GM12801 (cell line): ENCODE measurements around the gene SPOCD1.

Source experiments
- TF ChIP-seq, protein P1 (sequence below): IDR thresholded peaks from one replicate; pipeline ENCODE4 v1.5.1; 2011; ENCODE audit warnings: control low read depth; ENCODE audit not compliant: insufficient read length; ENCODE audit errors: extremely low read depth

Gene SPOCD1

DNA sequence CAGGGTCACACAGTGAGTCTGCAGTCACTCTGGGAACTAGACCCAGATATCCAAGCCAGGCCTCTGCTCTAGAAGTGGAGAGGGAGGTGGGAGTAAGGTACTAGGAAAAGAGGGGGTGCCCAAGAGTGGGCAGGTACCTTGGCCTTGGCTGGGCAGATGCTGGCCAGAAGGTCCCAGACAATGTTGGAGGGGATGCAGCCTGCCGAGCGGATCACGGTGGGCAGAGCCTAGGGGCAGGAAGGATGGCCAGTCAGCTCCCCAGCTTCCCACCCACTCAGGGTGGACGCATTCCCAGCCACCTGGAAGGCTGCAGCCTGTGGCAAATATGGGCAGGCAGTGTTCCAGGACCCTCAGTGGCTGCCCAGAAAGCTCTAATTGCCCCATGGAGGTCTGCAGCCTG, 23.3 kb downstream of the SPOCD1 start:
- TF ChIP-seq, protein P1, sequence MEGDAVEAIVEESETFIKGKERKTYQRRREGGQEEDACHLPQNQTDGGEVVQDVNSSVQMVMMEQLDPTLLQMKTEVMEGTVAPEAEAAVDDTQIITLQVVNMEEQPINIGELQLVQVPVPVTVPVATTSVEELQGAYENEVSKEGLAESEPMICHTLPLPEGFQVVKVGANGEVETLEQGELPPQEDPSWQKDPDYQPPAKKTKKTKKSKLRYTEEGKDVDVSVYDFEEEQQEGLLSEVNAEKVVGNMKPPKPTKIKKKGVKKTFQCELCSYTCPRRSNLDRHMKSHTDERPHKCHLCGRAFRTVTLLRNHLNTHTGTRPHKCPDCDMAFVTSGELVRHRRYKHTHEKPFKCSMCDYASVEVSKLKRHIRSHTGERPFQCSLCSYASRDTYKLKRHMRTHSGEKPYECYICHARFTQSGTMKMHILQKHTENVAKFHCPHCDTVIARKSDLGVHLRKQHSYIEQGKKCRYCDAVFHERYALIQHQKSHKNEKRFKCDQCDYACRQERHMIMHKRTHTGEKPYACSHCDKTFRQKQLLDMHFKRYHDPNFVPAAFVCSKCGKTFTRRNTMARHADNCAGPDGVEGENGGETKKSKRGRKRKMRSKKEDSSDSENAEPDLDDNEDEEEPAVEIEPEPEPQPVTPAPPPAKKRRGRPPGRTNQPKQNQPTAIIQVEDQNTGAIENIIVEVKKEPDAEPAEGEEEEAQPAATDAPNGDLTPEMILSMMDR = no peak

DNA sequence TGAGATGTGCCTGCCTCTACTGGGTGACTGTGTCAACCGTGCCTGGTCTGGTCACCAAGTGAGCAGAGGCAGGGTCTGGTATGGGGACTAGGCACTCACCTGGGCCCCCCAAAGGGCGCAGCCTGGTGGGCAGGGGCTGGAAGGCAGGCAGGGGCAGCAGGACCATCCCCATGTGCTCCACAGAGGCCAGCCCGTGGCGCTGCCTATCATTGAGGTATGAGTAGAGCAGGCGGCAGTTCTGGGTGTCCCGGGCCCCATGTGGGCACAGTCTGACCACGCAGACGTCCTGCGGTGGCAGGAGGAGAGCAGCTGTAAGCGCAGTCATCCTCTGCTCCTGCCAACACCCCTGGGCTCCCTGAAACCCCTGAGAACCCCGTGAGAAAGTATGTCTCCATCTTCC, 23.7 kb downstream of the SPOCD1 start:
- TF ChIP-seq, protein P1 = no peak

DNA sequence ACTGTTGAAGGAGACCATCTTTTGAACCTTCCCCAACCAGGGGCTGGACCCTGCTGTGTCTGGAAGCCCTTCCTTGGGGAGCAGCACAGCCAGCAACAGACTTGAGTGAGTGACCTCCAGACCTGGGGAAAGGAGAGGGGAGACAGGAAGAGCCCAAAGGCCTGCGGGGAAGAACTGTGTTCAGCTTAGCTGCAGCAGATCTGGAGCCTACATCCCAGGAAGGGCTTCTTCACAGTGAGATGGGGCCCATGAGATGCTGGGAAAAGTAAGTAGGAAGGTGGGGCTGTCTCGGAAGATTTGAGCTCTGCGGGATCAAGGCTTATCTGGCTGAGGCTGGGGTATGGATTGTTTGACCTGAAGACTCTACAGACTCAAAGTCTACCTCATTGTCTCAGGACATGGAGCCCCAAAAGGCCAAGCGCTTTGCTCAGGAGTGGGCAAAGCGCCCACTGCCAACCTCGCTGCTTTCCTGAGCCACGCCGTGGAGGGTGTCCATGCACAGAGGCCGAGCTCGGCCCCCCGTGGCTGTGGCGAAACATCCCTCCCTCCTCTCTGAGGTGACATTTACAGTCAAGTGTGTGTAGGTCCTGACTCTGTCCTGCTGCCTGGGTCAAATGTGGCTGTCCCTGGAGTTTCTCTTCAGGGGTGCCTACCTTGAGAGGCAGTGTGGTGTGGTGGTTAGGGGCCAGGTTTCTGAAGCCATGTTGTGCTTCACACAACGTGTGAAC, 24.5 kb downstream of the SPOCD1 start:
- TF ChIP-seq, protein P1 = no peak

DNA sequence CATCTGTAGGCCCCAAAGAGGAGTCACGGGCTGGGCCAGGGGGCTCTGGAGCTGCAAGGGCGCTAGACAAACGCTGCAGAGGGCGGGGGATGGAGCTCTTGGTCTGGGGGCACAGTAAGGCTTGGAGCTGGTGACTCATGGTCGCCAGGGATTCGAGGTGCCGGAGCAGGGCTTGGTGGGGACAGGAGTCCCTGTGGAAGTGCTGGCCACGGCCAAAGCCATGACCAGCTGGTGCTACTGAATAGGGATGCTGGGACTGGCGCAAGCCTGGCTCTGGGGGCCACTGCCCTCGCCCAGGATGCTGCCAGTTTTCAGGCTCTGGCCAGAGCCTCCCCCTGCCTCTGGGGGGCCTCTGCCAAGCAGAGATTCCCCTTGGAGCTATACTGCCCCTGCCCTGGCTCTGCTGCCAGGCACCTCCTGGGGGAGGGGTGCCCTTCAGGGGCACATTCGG, 25.2 kb downstream of the SPOCD1 start:
- TF ChIP-seq, protein P1 = no peak

DNA sequence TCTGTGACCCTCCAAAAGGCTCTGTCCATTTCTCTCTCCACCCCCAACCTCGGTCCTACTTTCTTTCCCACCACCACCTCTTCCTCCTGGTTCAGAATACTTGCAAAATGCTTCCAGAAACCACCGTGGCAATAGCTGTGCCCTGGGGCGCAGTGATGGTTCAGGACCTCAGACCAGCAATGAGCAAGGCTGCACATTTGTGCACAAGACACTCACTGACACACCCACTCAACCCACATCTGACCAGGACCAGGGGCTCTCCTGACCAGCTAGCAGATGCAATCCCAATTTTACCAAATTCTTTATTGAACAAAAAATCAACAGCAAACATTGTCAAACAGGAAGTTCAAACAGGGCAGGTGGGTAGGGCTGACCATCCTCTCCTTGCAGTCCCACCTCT, 25.7 kb downstream of the SPOCD1 start:
- TF ChIP-seq, protein P1 = no peak

DNA sequence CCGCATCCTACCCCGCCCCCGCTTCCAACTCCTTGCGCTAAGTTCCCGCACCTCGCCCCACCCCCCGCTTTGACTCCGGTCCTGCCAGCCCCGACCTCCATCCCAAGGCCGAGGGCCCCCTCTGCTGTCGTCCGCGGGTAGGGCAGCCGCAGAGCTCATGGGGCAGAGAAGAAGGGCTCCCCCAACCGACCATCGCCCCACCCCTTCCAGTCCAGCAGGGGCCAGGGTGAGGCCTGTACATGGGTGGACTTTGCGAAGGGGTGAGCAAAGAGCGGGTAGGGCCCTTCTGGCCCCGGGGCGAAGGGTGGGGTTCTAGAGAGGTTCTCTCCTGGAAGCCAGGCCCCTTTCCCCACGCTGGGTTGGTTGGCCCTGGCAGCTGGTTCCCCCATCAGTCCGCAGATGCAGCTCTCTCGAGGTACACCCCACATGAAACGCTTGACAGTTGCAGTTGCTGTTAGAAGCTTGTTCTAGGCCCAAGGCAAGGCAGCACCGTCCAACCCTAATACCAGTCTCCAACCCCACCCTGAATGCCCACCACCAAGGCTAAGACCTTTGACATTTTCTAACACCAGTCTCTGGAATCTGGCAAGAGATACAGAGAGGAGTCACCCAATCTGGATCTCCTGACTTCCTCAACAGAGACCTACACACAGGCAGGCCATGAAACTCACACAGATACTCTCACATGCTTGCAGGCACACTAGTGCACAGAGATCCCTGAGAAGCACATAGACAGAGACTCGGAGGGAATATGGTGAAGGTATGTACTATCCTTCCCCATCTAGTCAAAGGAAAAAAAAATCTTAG, 26.4 kb downstream of the SPOCD1 start:
- TF ChIP-seq, protein P1 = no peak

DNA sequence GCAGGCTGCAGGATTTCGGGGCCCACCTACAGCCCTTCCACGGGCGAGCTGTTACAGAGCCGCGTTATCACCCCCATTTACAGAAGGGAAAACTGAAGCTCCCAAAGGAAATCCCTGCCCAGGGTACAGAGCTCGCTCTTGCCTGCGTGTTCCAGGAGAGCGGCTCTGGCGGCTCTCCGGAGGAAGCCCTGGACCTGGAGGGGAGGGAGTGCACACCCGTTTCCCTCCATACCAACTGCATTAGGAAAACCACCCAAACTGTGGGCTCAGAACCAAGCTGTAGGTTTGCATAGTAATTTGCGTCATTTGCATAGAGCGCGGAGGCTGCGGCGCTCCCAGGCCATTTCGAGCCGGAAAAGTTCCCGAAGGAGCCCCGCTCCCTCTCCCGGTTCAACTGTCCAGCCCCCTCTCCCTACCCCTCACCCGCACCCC, 27.0 kb downstream of the SPOCD1 start:
- TF ChIP-seq, protein P1 = no peak
